K562 (cell line): Measurements from ENCODE around the gene OR2W1.

ENCODE experiments used
- ARID1B ChIP-seq: fragments of 450-650 bp; IDR thresholded peaks from 2 replicates; pipeline ENCODE4 v1.6.1; 2016; ENCODE audit warnings: antibody characterized with exemption, mild to moderate bottlenecking, inconsistent platforms
- BHLHE40 ChIP-seq: IDR thresholded peaks from 2 replicates; pipeline ENCODE4 v1.6.1; 2011; ENCODE audit warnings: low read length, improper control_type of control experiment
- CREM ChIP-seq: IDR thresholded peaks from 2 replicates; pipeline ENCODE4 v1.6.1; 2014; ENCODE audit warnings: antibody characterized with exemption, low read depth
- EP300 ChIP-seq: IDR thresholded peaks from 2 replicates; pipeline ENCODE4 v1.6.1; 2012; ENCODE audit warnings: low read length, improper control_type of control experiment
- ETV6 ChIP-seq, 3 experiments: fragments of 150-350 bp in 1 of 3; sonication (generic) in 1 of 3; formaldehyde crosslinking in 1 of 3; IDR thresholded peaks; 2 replicates each; pipeline versions ENCODE4 v1.6.1 to v1.8.0; 2014 to 2022; ENCODE audit warnings: borderline replicate concordance in 2 of 3, low read depth in 2 of 3, antibody characterized with exemption in 1 of 3, low read length in 1 of 3, mild to moderate bottlenecking in 1 of 3, missing genetic modification reagents in 1 of 3
- FOXK2 ChIP-seq, 2 experiments: fragments of 450-650 bp; IDR thresholded peaks in 1 of 2; conservative IDR thresholded peaks in 1 of 2; 2 replicates each; pipeline ENCODE4 v1.6.1; 2016; ENCODE audit warnings: low read depth in 2 of 2, mild to moderate bottlenecking in 1 of 2
- HMG20A ChIP-seq: fragments of 450-650 bp; formaldehyde crosslinking; conservative IDR thresholded peaks from 2 replicates; pipeline ENCODE4 v1.4.0; 2020; ENCODE audit warnings: mild to moderate bottlenecking, mixed read lengths
- POLR2A ChIP-seq: fragments of 450-650 bp; conservative IDR thresholded peaks from 2 replicates; pipeline ENCODE4 v1.6.1; 2016
- POLR2AphosphoS5 ChIP-seq: IDR thresholded peaks from 2 replicates; pipeline ENCODE4 v1.6.1; 2011; ENCODE audit warnings: mild to moderate bottlenecking, low read depth, low read length, moderate library complexity; ENCODE audit not compliant: control insufficient read depth, insufficient read depth
- SMC3 ChIP-seq: conservative IDR thresholded peaks from 2 replicates; pipeline ENCODE4 v1.6.1; 2011; ENCODE audit warnings: low read depth, low read length, improper control_type of control experiment; ENCODE audit not compliant: insufficient read depth
- TF ChIP-seq, protein P1 (sequence below): IDR thresholded peaks from 2 replicates; pipeline ENCODE4 v1.6.1; 2016; ENCODE audit warnings: missing genetic modification characterization, missing compliant biosample characterization
- TF ChIP-seq, protein P2 (sequence below): IDR thresholded peaks from 2 replicates; pipeline ENCODE4 v1.6.1; 2012; ENCODE audit warnings: low read depth, low read length, improper control_type of control experiment, borderline replicate concordance
- TF ChIP-seq, protein P3 (sequence below): fragments of 200-800 bp; sonication (Bioruptor generic); IDR thresholded peaks from 2 replicates; pipeline ENCODE4 v1.6.1; 2017; ENCODE audit warnings: missing genetic modification characterization, missing compliant biosample characterization
- TF ChIP-seq, protein P4 (sequence below): sonication (generic); formaldehyde crosslinking; IDR thresholded peaks from 2 replicates; pipeline ENCODE4 v1.8.1; 2023; ENCODE audit warnings: mild to moderate bottlenecking, missing genetic modification reagents

DNA sequence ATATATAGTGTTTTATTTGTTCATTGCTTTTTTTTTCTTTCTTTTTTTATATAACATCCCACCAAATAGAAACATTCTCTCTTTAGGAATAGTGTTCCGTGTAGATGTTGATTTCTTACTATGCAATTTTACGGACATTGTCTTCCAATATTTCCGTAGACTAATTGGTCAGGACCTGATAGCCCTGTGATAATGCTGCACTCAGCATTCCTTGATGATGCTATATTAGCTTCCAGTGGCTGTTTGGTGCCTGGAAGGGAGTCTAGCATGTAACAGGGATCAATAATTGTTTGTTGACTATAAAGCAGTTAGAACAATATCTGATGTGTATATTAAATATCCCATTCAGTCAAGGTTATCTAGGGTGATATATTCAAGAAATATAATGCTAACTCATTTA, 6.7 kb upstream of the OR2W1 start:
- TF ChIP-seq POLR2A (no peak), CREM (no peak), ARID1B (no peak), EP300 (no peak), SMC3 (no peak), BHLHE40 (no peak), ETV6 (IDR thresholded peaks at IDR 0.05; ENCODE audit: borderline replicate concordance in 1 of 2, low read depth in 2 of 2, low read length in 1 of 2) (no peak), ETV6 (CRISPR knock-in tag; IDR thresholded peaks at IDR 0.05; ENCODE audit: borderline replicate concordance) (no peak), FOXK2 (conservative IDR thresholded peaks at IDR 0.05 in 1 of 2, IDR thresholded peaks at IDR 0.05 in 1 of 2; ENCODE audit: low read depth in 2 of 2) (no peak), HMG20A (CRISPR knock-in tag) (no peak), POLR2AphosphoS5 (no peak)
- TF ChIP-seq, protein P1, sequence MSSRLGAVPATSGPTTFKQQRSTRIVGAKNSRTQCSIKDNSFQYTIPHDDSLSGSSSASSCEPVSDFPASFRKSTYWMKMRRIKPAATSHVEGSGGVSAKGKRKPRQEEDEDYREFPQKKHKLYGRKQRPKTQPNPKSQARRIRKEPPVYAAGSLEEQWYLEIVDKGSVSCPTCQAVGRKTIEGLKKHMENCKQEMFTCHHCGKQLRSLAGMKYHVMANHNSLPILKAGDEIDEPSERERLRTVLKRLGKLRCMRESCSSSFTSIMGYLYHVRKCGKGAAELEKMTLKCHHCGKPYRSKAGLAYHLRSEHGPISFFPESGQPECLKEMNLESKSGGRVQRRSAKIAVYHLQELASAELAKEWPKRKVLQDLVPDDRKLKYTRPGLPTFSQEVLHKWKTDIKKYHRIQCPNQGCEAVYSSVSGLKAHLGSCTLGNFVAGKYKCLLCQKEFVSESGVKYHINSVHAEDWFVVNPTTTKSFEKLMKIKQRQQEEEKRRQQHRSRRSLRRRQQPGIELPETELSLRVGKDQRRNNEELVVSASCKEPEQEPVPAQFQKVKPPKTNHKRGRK (tag): no peak
- TF ChIP-seq, protein P2, sequence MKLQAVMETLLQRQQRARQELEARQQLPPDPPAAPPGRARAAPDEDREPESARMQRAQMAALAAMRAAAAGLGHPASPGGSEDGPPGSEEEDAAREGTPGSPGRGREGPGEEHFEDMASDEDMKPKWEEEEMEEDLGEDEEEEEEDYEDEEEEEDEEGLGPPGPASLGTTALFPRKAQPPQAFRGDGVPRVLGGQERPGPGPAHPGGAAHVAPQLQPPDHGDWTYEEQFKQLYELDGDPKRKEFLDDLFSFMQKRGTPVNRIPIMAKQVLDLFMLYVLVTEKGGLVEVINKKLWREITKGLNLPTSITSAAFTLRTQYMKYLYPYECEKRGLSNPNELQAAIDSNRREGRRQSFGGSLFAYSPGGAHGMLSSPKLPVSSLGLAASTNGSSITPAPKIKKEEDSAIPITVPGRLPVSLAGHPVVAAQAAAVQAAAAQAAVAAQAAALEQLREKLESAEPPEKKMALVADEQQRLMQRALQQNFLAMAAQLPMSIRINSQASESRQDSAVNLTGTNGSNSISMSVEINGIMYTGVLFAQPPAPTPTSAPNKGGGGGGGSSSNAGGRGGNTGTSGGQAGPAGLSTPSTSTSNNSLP: no peak
- TF ChIP-seq, protein P3, sequence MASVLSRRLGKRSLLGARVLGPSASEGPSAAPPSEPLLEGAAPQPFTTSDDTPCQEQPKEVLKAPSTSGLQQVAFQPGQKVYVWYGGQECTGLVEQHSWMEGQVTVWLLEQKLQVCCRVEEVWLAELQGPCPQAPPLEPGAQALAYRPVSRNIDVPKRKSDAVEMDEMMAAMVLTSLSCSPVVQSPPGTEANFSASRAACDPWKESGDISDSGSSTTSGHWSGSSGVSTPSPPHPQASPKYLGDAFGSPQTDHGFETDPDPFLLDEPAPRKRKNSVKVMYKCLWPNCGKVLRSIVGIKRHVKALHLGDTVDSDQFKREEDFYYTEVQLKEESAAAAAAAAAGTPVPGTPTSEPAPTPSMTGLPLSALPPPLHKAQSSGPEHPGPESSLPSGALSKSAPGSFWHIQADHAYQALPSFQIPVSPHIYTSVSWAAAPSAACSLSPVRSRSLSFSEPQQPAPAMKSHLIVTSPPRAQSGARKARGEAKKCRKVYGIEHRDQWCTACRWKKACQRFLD: no peak
- TF ChIP-seq, protein P4, sequence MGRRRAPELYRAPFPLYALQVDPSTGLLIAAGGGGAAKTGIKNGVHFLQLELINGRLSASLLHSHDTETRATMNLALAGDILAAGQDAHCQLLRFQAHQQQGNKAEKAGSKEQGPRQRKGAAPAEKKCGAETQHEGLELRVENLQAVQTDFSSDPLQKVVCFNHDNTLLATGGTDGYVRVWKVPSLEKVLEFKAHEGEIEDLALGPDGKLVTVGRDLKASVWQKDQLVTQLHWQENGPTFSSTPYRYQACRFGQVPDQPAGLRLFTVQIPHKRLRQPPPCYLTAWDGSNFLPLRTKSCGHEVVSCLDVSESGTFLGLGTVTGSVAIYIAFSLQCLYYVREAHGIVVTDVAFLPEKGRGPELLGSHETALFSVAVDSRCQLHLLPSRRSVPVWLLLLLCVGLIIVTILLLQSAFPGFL (CRISPR knock-in tag): no peak
